H1 (cell line): ENCODE data around the gene LRRC14B. TPM values are rescaled to one million over a fixed set of nuclear protein-coding genes. Genes with fewer than 3 reads are reported as not detected.

Experiments
- CTCF ChIA-PET: fragments of 300-600 bp; sonication (Branson Sonifier 250); formaldehyde crosslinking; loops from one replicate; lab custom pipeline; 2021; ENCODE audit not compliant: partially characterized antibody; lab: Charles Lee
- POLR2A ChIA-PET: fragments of 300-600 bp; sonication (Branson Sonifier 250); formaldehyde crosslinking; loops from one replicate; lab custom pipeline; 2021; ENCODE audit warnings: inconsistent platforms; ENCODE audit not compliant: partially characterized antibody; lab: Charles Lee
- DNase-seq, 2 experiments: peaks; one replicate each; pipeline versions ENCODE4 v3.0.0 to v3.0.0-alpha.2; 2010 to 2022; ENCODE audit warnings: low spot score in 2 of 2, low read depth in 1 of 2, mixed read lengths in 1 of 2
- FAIRE-seq: peaks from 2 replicates; lab custom pipeline; 2011; peaks lifted over from hg19 to GRCh38; lab: Jason Lieb, UNC
- H2AFZ ChIP-seq: 2 replicates; pipeline ENCODE4 v1.8.1; 2012; ENCODE audit warnings: low read length, inconsistent platforms
- H2AK5ac ChIP-seq: 2 replicates; pipeline ENCODE4 v1.6.1; 2013; ENCODE audit warnings: low read depth, low read length
- H2BK120ac ChIP-seq: replicated peaks from 2 replicates; pipeline ENCODE3; 2013; ENCODE audit warnings: low read depth, low read length, inconsistent platforms
- H2BK12ac ChIP-seq: 2 replicates; pipeline ENCODE4 v1.6.1; 2013; ENCODE audit warnings: low read depth, low read length
- H2BK15ac ChIP-seq: 2 replicates; pipeline ENCODE4 v1.6.1; 2013; ENCODE audit warnings: low read length
- H2BK20ac ChIP-seq: 2 replicates; pipeline ENCODE4 v1.6.1; 2013; ENCODE audit warnings: low read length
- H2BK5ac ChIP-seq: 2 replicates; pipeline ENCODE4 v1.6.1; 2013; ENCODE audit warnings: low read depth, low read length
- H3K14ac ChIP-seq: 2 replicates; pipeline ENCODE4 v1.6.1; 2013; ENCODE audit warnings: inconsistent platforms; ENCODE audit not compliant: insufficient read length
- H3K18ac ChIP-seq: 2 replicates; pipeline ENCODE4 v1.6.1; 2013; ENCODE audit warnings: low read length; ENCODE audit errors: extremely low read depth
- H3K23ac ChIP-seq: 2 replicates; pipeline ENCODE4 v1.6.1; 2013; ENCODE audit warnings: inconsistent platforms; ENCODE audit not compliant: insufficient read length
- H3K23me2 ChIP-seq: 2 replicates; pipeline ENCODE4 v1.6.1; 2013; ENCODE audit warnings: low read depth, low read length
- H3K27ac ChIP-seq: 2 replicates; pipeline ENCODE4 v1.6.1; 2011; ENCODE audit warnings: low read depth, low read length, inconsistent platforms
- H3K27me3 ChIP-seq, 4 experiments: replicated peaks in 1 of 4; 1 replicate in 1 of 4; 2 replicates in 3 of 4; pipeline versions ENCODE4 v1.6.1 to v1.8.1; 2011 to 2013; ENCODE audit warnings: low read length in 3 of 4, mild to moderate bottlenecking in 3 of 4, inconsistent platforms in 2 of 4, mixed read lengths in 2 of 4, moderate library complexity in 1 of 4; ENCODE audit not compliant: control insufficient read depth in 3 of 4, insufficient read depth in 3 of 4; ENCODE audit errors: extremely low read depth in 1 of 4
- H3K36me3 ChIP-seq, 4 experiments: 2 replicates each; pipeline versions ENCODE4 v1.6.1 to v1.8.1; 2011 to 2013; ENCODE audit warnings: mild to moderate bottlenecking in 4 of 4, low read length in 3 of 4, moderate library complexity in 2 of 4, control low read depth in 1 of 4, inconsistent platforms in 1 of 4; ENCODE audit not compliant: insufficient read depth in 4 of 4, control insufficient read depth in 2 of 4
- H3K4ac ChIP-seq: replicated peaks from 2 replicates; pipeline ENCODE3; 2013; ENCODE audit warnings: low read length, low read depth, mixed read lengths, inconsistent platforms; ENCODE audit not compliant: insufficient read length
- H3K4me1 ChIP-seq, 4 experiments: replicated peaks in 1 of 4; 1 replicate in 1 of 4; 2 replicates in 3 of 4; pipeline versions ENCODE4 v1.6.1 to v1.8.1; 2011 to 2013; ENCODE audit warnings: low read length in 3 of 4, inconsistent platforms in 2 of 4, mixed read lengths in 1 of 4; ENCODE audit not compliant: insufficient read depth in 4 of 4, control insufficient read depth in 3 of 4
- H3K4me2 ChIP-seq, 2 experiments: 2 replicates each; pipeline versions ENCODE4 v1.6.1 to v1.8.1; 2011 to 2013; ENCODE audit warnings: low read depth in 2 of 2, low read length in 2 of 2, control low read depth in 1 of 2, inconsistent platforms in 1 of 2, mild to moderate bottlenecking in 1 of 2; ENCODE audit not compliant: insufficient read depth in 1 of 2
- H3K4me3 ChIP-seq, 4 experiments: fragments of 200-600, 300-600 bp in 1 of 4; sonication (generic), shearing (Covaris generic), sonication (Bioruptor Twin) in 1 of 4; 2 replicates each; pipeline versions ENCODE4 v1.5.1 to v1.8.1; 2011 to 2016; ENCODE audit warnings: low read length in 4 of 4, low read depth in 3 of 4, control low read depth in 2 of 4, inconsistent platforms in 2 of 4, mild to moderate bottlenecking in 2 of 4, mixed read lengths in 1 of 4, moderate library complexity in 1 of 4; ENCODE audit not compliant: insufficient read depth in 2 of 4; ENCODE audit errors: extremely low read depth in 1 of 4
- H3K56ac ChIP-seq: replicated peaks from 2 replicates; pipeline ENCODE3; 2013; ENCODE audit warnings: low read depth, mild to moderate bottlenecking, mixed read lengths, low read length, inconsistent platforms; ENCODE audit not compliant: insufficient read length
- H3K79me1 ChIP-seq: 2 replicates; pipeline ENCODE4 v1.6.1; 2013; ENCODE audit warnings: low read depth, low read length, control low read depth
- H3K79me2 ChIP-seq, 2 experiments: 2 replicates each; pipeline versions ENCODE4 v1.6.1 to v1.8.1; 2012 to 2013; ENCODE audit warnings: low read length in 2 of 2, mild to moderate bottlenecking in 2 of 2, inconsistent platforms in 1 of 2; ENCODE audit not compliant: insufficient read depth in 2 of 2, control insufficient read depth in 1 of 2
- H3K9ac ChIP-seq, 4 experiments: replicated peaks in 1 of 4; 1 replicate in 1 of 4; 2 replicates in 3 of 4; pipeline versions ENCODE4 v1.6.1 to v1.8.1; 2011 to 2013; ENCODE audit warnings: low read depth in 3 of 4, low read length in 3 of 4, control low read depth in 2 of 4, mild to moderate bottlenecking in 2 of 4, moderate library complexity in 2 of 4, inconsistent platforms in 1 of 4; ENCODE audit errors: extremely low read depth in 1 of 4
- H3K9me3 ChIP-seq, 2 experiments: 2 replicates each; pipeline versions ENCODE4 v1.6.1 to v1.8.1; 2012 to 2013; ENCODE audit warnings: mild to moderate bottlenecking in 2 of 2, moderate library complexity in 2 of 2, control low read depth in 1 of 2, inconsistent platforms in 1 of 2, low read depth in 1 of 2, low read length in 1 of 2, mixed read lengths in 1 of 2; ENCODE audit not compliant: insufficient read depth in 2 of 2
- H4K20me1 ChIP-seq, 2 experiments: replicated peaks in 1 of 2; 2 replicates each; pipeline versions ENCODE3 to v1.8.1; 2011 to 2013; ENCODE audit warnings: inconsistent platforms in 2 of 2, low read length in 2 of 2, mild to moderate bottlenecking in 1 of 2; ENCODE audit not compliant: insufficient read depth in 2 of 2, control insufficient read depth in 1 of 2
- H4K5ac ChIP-seq: 2 replicates; pipeline ENCODE4 v1.6.1; 2013; ENCODE audit warnings: low read length, low read depth, mixed read lengths, inconsistent platforms; ENCODE audit not compliant: insufficient read length
- H4K8ac ChIP-seq: 2 replicates; pipeline ENCODE4 v1.8.0; 2013; ENCODE audit warnings: mild to moderate bottlenecking, moderate library complexity, low read length, inconsistent platforms; ENCODE audit not compliant: insufficient read depth; ENCODE audit errors: extremely low read depth
- H4K91ac ChIP-seq: replicated peaks from 2 replicates; pipeline ENCODE3; 2013; ENCODE audit warnings: low read length, mixed read lengths, inconsistent platforms; ENCODE audit not compliant: insufficient read length
- CHD2 ChIP-seq: IDR thresholded peaks from 2 replicates; pipeline ENCODE4 v1.6.1; 2012; ENCODE audit warnings: low read length, improper control_type of control experiment
- RFX5 ChIP-seq: IDR thresholded peaks from 2 replicates; pipeline ENCODE4 v1.6.1; 2011; ENCODE audit warnings: low read depth, low read length, improper control_type of control experiment, borderline replicate concordance
- SP4 ChIP-seq: IDR thresholded peaks from 2 replicates; pipeline ENCODE4 v1.6.1; 2012; ENCODE audit warnings: low read length, inconsistent platforms
- TEAD4 ChIP-seq: IDR thresholded peaks from 2 replicates; pipeline ENCODE4 v1.6.1; 2012; ENCODE audit warnings: low read depth, low read length, inconsistent platforms, mixed read lengths
- WGBS, 2 experiments: shearing (Covaris generic) in 1 of 2; methylation state at CpG; one replicate each; pipeline versions ENCODE4 v1.1.6 to v1.1.7; 2013 to 2015; ENCODE audit warnings: low lambda C conversion rate in 2 of 2, mixed read lengths in 2 of 2, inconsistent platforms in 1 of 2, low coverage in 1 of 2, missing lambda C conversion rate in 1 of 2; ENCODE audit not compliant: insufficient replicate concordance in 2 of 2, insufficient coverage in 1 of 2, insufficient read length in 1 of 2; ENCODE audit errors: extremely low coverage in 1 of 2, missing lambda C conversion rate in 1 of 2; 5-methylcytosine and 5-hydroxymethylcytosine counted together
- polyA plus RNA-seq, 7 experiments: library from polyadenylated mRNA; depleted of rRNA in 3 of 7; stranded (reverse) in 5 of 7; unstranded in 2 of 7; fragments of >200 nt in 5 of 7; fragments of 200-250 nt in 2 of 7; gene quantifications; 1 replicate in 5 of 7; 2 replicates in 1 of 7; 4 replicates in 1 of 7; pipeline versions ENCODE4 v1.2.1 to v1.2.3, GENCODE V29; 2011 to 2013; ENCODE audit warnings: missing spikeins in 2 of 7, mixed read lengths in 2 of 7
- total RNA-seq: library from RNA; stranded (reverse); fragmentation: NEBNext Ultra II Directional; extraction: Animal tissue kit (Norgen Biotek cat#: 25700); gene quantifications from 2 replicates; pipeline ENCODE4 v1.2.1, GENCODE V29; 2021
- TF ChIP-seq, protein P1 (sequence below): IDR thresholded peaks from 2 replicates; pipeline ENCODE4 v1.6.1; 2011; ENCODE audit warnings: low read depth, mild to moderate bottlenecking, low read length; ENCODE audit not compliant: insufficient read depth

The LRRC14B gene
- total and polyA plus RNA-seq, 2 of the 8 experiments (the other 6 are each of a cell fraction or from before 2014, with no cell fraction given) = not detected

GRCh38 chr5:172841-173251 is 18.4 kb upstream of the LRRC14B start:
- Histone ChIP-seq H2AFZ (no peak overlapping the region), H4K5ac (no peak overlapping the region), H3K56ac (no peak overlapping the region), H3K4me3 (no peak overlapping the region), H3K27ac (no peak overlapping the region), H2BK20ac (no peak overlapping the region), H3K4me2 (no peak overlapping the region), H3K18ac (no peak overlapping the region), H3K14ac (no peak overlapping the region), H2BK120ac (no peak overlapping the region), H2BK5ac (no peak overlapping the region), H3K79me2 (no peaks in the 10 kb centered on the region), H3K27me3 (no peaks in the 10 kb centered on the region; a peak in 1 of 7 replicates), H2BK12ac (no peak overlapping the region), H2BK15ac (no peak overlapping the region), H3K23ac (no peak overlapping the region), H3K4me1 (no peaks in the 10 kb centered on the region), H3K79me1 (no peaks in the 10 kb centered on the region), H2AK5ac (no peak overlapping the region), H4K91ac (no peak overlapping the region), H4K20me1 (peaks cover 3 to 13% of the 10 kb centered on the region in 2 experiments), H4K8ac (no peak overlapping the region), H3K23me2 (no peaks in the 10 kb centered on the region), H3K4ac (no peak overlapping the region), H3K9ac (no peak overlapping the region), H3K9me3 (no peaks in the 10 kb centered on the region), H3K36me3 (peaks cover 0 to 22% (median 13%) of the 10 kb centered on the region in 4 experiments; a peak in 6 of 8 replicates)
- no peak for TF ChIP-seq TEAD4
- TF ChIP-seq CHD2 = no peak
- no peak for TF ChIP-seq RFX5
- TF ChIP-seq, protein P1, sequence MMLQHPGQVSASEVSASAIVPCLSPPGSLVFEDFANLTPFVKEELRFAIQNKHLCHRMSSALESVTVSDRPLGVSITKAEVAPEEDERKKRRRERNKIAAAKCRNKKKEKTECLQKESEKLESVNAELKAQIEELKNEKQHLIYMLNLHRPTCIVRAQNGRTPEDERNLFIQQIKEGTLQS = no peak
- no peak for TF ChIP-seq SP4
- ChIA-PET POLR2A (interaction anchor here (1.2 kb wide), 1 partner anchor 21 kb away, joined by 3 read pairs; no protein-coding TSS in a partner anchor), CTCF (interaction anchor here (1.2 to 5.1 kb wide), 2 partner anchors 16 to 27 kb away, joined by 3 to 15 read pairs; no protein-coding TSS in a partner anchor)
- DNase-seq (no peak), FAIRE-seq (no peak)
- 83% methylated on average over 16 of the region's 17 CpGs; no CpG with 5 or more reads in 1 of the 2 experiments for WGBS, 2 experiments
